GM12872 (cell line): ENCODE measurements around the gene TINAGL1.

ENCODE experiments used
- TF ChIP-seq, protein P1 (sequence below): IDR thresholded peaks from 3 replicates; pipeline ENCODE4 v1.5.1; 2011; ENCODE audit warnings: low read depth, mild to moderate bottlenecking, low read length, moderate library complexity; ENCODE audit not compliant: insufficient read depth

The TINAGL1 gene

DNA sequence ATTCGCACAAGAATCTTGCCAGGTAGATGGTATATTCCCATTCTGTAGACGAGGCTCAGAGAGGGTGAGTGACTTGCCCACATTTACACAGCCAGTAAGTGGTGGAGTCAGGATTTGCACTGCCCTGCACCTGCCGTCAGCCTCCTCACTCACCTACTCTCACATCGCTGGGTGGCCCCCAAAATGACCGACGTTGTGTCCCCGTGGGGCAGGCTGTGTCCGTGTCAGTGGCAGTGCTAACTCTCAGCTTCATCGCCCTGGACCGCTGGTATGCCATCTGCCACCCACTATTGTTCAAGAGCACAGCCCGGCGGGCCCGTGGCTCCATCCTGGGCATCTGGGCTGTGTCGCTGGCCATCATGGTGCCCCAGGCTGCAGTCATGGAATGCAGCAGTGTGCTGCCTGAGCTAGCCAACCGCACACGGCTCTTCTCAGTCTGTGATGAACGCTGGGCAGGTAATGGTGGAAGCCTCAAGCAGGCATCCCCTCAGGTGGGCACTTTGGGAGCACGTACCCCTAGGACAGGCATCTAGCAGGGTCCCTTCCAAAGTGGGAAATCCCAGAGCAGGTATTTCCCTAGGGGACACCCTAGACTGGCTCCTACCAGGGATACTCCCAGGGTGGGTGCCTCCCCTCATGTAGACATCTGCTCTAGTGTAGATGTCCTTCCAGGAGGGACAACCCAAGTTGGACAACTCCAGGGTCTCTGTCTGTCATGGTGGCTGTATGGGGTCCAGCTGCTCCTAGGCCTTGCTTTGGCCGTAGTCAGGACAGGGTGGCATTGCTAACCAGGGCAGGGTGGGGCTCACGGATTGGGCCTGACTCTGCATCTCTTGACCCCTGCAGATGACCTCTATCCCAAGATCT is 44.5 kb downstream of the TINAGL1 start:
- TF ChIP-seq, protein P1, sequence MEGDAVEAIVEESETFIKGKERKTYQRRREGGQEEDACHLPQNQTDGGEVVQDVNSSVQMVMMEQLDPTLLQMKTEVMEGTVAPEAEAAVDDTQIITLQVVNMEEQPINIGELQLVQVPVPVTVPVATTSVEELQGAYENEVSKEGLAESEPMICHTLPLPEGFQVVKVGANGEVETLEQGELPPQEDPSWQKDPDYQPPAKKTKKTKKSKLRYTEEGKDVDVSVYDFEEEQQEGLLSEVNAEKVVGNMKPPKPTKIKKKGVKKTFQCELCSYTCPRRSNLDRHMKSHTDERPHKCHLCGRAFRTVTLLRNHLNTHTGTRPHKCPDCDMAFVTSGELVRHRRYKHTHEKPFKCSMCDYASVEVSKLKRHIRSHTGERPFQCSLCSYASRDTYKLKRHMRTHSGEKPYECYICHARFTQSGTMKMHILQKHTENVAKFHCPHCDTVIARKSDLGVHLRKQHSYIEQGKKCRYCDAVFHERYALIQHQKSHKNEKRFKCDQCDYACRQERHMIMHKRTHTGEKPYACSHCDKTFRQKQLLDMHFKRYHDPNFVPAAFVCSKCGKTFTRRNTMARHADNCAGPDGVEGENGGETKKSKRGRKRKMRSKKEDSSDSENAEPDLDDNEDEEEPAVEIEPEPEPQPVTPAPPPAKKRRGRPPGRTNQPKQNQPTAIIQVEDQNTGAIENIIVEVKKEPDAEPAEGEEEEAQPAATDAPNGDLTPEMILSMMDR, result no peak

DNA sequence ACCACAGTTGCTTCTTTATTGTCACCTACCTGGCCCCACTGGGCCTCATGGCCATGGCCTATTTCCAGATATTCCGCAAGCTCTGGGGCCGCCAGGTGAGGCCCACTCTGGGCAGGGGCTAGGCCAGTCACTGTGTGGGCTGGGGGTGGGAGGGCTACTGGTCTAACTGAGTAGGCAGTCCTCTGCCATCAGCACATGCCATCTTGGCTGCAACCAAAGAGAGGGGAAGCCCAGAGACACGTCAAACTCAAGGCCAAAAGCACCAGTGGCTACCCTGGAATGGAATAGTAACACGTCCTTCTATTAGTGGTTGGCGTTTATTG is 45.1 kb downstream of the TINAGL1 start:
- TF ChIP-seq, protein P1, result no peak

- TF ChIP-seq, protein P1, result no peak
Measured at GRCh38 chr1:31621847-31622730, 45.8 kb downstream of the TINAGL1 start.

GRCh38 chr1:31623365-31623764 is 47.0 kb downstream of the TINAGL1 start:
- TF ChIP-seq, protein P1, result no peak

DNA sequence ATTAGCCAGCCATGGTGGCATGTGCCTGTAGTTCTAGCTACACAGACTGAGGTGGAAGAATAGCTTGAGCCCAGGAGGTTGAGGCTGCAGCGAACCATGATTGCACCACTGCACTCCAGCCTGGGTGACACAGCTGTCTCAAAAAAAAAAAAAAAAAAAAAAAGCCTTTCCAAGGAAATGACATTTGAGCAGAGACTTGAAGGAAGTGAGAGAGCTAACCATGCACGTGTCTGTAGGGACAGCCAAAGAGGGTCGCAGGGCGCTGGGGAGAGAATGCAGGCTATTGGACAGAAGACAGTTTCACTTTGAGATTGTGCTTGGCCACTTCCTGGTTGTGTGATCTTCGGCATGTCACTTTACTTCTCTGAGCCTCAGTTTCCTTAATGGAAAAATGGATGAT is 48.0 kb downstream of the TINAGL1 start:
- TF ChIP-seq, protein P1, result no peak

- TF ChIP-seq, protein P1, result no peak
Measured at GRCh38 chr1:31624731-31625514, 48.6 kb downstream of the TINAGL1 start.
